HL-60 (cell line): ENCODE measurements around the gene MRGPRF.

Experiments used
- CTCF ChIP-seq: IDR thresholded peaks from one replicate; pipeline ENCODE4 v1.5.1; 2011; ENCODE audit warnings: low read length, control low read depth, inconsistent platforms; ENCODE audit not compliant: insufficient read depth
- GABPA ChIP-seq: IDR thresholded peaks from 2 replicates; pipeline ENCODE4 v1.6.1; 2012; ENCODE audit warnings: low read depth
- POLR2AphosphoS5 ChIP-seq: IDR thresholded peaks from 2 replicates; pipeline ENCODE4 v1.6.1; 2012; ENCODE audit warnings: low read depth
- TF ChIP-seq, protein P1 (sequence below): IDR thresholded peaks from 2 replicates; pipeline ENCODE4 v1.6.1; 2012; ENCODE audit warnings: low read depth; ENCODE audit not compliant: insufficient replicate concordance

DNA sequence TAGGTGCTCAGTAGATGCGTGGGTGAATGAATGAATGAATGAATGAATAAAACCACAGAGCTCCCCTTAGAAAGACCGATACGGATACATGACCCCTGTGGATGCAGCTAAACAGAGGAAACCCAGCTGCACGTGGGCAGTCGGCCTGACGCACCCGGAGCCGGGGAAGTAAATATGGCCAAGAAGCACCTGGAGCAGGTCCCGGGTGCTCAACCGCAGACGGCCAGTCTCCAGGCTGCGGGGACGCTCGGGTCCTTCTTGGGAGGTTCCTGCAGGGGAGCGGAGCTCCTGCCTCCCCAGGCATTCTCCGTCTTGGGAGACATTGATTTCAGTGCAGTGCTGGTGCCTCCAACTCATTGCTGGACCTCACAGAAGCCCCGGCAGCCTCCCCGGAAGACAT is 24.0 kb upstream of the MRGPRF start:
- TF ChIP-seq CTCF (no peak), POLR2AphosphoS5 (no peak), GABPA (no peak)
- TF ChIP-seq, protein P1, sequence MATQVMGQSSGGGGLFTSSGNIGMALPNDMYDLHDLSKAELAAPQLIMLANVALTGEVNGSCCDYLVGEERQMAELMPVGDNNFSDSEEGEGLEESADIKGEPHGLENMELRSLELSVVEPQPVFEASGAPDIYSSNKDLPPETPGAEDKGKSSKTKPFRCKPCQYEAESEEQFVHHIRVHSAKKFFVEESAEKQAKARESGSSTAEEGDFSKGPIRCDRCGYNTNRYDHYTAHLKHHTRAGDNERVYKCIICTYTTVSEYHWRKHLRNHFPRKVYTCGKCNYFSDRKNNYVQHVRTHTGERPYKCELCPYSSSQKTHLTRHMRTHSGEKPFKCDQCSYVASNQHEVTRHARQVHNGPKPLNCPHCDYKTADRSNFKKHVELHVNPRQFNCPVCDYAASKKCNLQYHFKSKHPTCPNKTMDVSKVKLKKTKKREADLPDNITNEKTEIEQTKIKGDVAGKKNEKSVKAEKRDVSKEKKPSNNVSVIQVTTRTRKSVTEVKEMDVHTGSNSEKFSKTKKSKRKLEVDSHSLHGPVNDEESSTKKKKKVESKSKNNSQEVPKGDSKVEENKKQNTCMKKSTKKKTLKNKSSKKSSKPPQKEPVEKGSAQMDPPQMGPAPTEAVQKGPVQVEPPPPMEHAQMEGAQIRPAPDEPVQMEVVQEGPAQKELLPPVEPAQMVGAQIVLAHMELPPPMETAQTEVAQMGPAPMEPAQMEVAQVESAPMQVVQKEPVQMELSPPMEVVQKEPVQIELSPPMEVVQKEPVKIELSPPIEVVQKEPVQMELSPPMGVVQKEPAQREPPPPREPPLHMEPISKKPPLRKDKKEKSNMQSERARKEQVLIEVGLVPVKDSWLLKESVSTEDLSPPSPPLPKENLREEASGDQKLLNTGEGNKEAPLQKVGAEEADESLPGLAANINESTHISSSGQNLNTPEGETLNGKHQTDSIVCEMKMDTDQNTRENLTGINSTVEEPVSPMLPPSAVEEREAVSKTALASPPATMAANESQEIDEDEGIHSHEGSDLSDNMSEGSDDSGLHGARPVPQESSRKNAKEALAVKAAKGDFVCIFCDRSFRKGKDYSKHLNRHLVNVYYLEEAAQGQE, result no peak
